ENCODE measurements around the gene POLR1E.
A peak's percentile ranks its signal among the peaks of the same experiment; 100 is the strongest.

DNA sequence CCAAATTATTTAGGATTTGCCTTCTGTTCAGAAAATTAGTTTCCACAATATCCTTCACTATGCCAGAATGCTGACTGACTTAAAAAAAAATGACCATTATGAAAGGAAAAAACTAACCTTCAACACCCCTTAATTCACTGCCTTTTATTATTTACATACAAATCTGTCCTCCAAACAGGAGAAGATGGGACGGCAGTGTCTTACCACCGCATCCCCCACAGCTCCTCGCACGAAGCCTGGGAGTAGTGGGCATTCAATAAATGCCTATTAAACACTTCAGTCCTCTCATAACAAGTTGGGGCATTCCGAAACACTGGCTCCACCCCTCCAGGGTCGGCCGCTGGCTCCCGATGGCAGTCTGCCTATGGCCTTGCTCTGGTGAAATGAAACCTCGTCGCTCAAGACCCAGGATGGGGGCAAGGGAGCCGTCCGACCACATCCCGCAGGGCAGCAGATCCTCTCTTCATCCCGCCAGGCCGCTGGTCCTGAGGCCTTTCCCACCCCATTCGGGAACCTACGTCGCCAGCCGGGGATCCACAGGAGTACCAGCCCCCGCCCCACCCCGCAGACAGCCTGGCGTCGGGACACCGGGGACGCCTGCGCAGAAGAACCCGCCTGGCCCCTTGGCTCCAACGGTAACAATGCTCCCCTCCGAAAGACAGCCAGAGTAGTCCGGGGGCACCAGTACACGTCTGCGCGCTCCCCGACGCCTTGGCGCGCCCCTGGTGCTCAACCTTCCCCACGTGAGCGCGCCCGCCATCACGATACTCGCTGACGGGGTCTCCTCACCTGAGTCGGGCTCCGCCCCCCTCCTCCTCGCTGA, 21.1 kb upstream of the POLR1E start:
- TF ChIP-seq CTCF (IDR thresholded peaks at IDR 0.05) (no peak), EP300 (IDR thresholded peaks at IDR 0.05; ENCODE audit: low read depth) (no peak), POLR2AphosphoS5 (IDR thresholded peaks at IDR 0.05) (peak in 1 of 3 donors; percentile 4)
